Caco-2 (cell line): ENCODE results near the gene CARD9. TPM values are rescaled to one million over a fixed set of nuclear protein-coding genes. Genes with fewer than 3 reads are reported as not detected.
"Not testable (repeated sequence)": the region's sequence is repeated elsewhere in the genome, so short reads cannot be mapped to it uniquely, and the experiment has no call there.

Source experiments
- BruUV-seq: library from RNA; stranded (reverse); fragments of 400-500 nt; replicated peaks from 2 replicates; lab custom pipeline; 2021; lab: Mats Ljungman, UMichigan
- CTCF ChIA-PET: fragments of 300-600 bp; sonication (Branson Sonifier 250); formaldehyde crosslinking; loops from one replicate; lab custom pipeline; 2022; ENCODE audit warnings: antibody characterized with exemption; lab: Charles Lee
- POLR2A ChIA-PET: fragments of 300-600 bp; sonication (Branson Sonifier 250); formaldehyde crosslinking; loops from one replicate; lab custom pipeline; 2022; ENCODE audit warnings: antibody characterized with exemption; lab: Charles Lee
- DNase-seq, 2 experiments: peaks; one replicate each; pipeline versions ENCODE4 v3.0.0 to v3.0.0-alpha.2; 2020 to 2022
- H3K27me3 ChIP-seq: replicated peaks from 2 replicates; pipeline ENCODE4 v1.6.0; 2011; ENCODE audit warnings: low read length; ENCODE audit not compliant: control insufficient read depth, insufficient read depth
- H3K36me3 ChIP-seq: 2 replicates; pipeline ENCODE4 v1.5.1; 2011; ENCODE audit warnings: low read length; ENCODE audit not compliant: control insufficient read depth, insufficient read depth
- H3K4me1 ChIP-seq: fragments of 250-450 bp; sonication (Bioruptor Pico); 2 replicates; pipeline ENCODE4 v1.5.1; 2020; ENCODE audit warnings: mild to moderate bottlenecking
- H3K4me3 ChIP-seq: 2 replicates; pipeline ENCODE4 v1.5.1; 2011; ENCODE audit warnings: low read depth, mild to moderate bottlenecking, control low read depth, low read length
- H3K9me3 ChIP-seq: fragments of 250-450 bp; sonication (Bioruptor Pico); 2 replicates; pipeline ENCODE4 v1.5.1; 2020; ENCODE audit warnings: mild to moderate bottlenecking, moderate library complexity
- H3K27ac Mint-ChIP-seq: one replicate; pipeline ENCODE4 v1.8.0; 2022; ENCODE audit warnings: mixed read lengths; ENCODE audit not compliant: unreplicated experiment
- H3K27me3 Mint-ChIP-seq: one replicate; pipeline ENCODE4 v1.8.0; 2022; ENCODE audit warnings: mixed read lengths; ENCODE audit not compliant: insufficient read depth, unreplicated experiment
- H3K36me3 Mint-ChIP-seq: one replicate; pipeline ENCODE4 v1.8.0; 2022; ENCODE audit warnings: mild to moderate bottlenecking, mixed read lengths; ENCODE audit not compliant: insufficient read depth, unreplicated experiment
- H3K4me1 Mint-ChIP-seq: one replicate; pipeline ENCODE4 v1.8.0; 2022; ENCODE audit warnings: low read depth, mixed read lengths; ENCODE audit not compliant: unreplicated experiment
- H3K4me3 Mint-ChIP-seq: one replicate; pipeline ENCODE4 v1.8.0; 2022; ENCODE audit warnings: mild to moderate bottlenecking, moderate library complexity, mixed read lengths; ENCODE audit not compliant: unreplicated experiment
- H3K9me3 Mint-ChIP-seq: one replicate; pipeline ENCODE4 v1.8.0; 2022; ENCODE audit warnings: mixed read lengths; ENCODE audit not compliant: unreplicated experiment
- intact Hi-C: fragments of 100-400 bp; cut with micrococcal nuclease; formaldehyde crosslinking; loops from one replicate; pipeline ENCODE4 v1.10.0; 2022; ENCODE audit not compliant: unreplicated experiment
- total RNA-seq: library from RNA; stranded (reverse); gene quantifications from 2 replicates; pipeline ENCODE4 v1.2.3, GENCODE V29; 2022
- TF ChIP-seq, protein P1 (sequence below), 2 experiments: fragments of 200-600 bp in 1 of 2; IDR thresholded peaks; 1 replicate in 1 of 2; 2 replicates in 1 of 2; pipeline versions ENCODE4 v1.5.1 to v1.8.0; 2011 to 2022; ENCODE audit warnings: antibody characterized with exemption in 1 of 2, control low read depth in 1 of 2, inconsistent platforms in 1 of 2, low read depth in 1 of 2, low read length in 1 of 2, mild to moderate bottlenecking in 1 of 2, moderate library complexity in 1 of 2; ENCODE audit not compliant: insufficient read depth in 1 of 2, severe bottlenecking in 1 of 2, unreplicated experiment in 1 of 2

Gene CARD9
- total RNA-seq, 1 experiment from 2014 or later = 1.7 TPM

DNA sequence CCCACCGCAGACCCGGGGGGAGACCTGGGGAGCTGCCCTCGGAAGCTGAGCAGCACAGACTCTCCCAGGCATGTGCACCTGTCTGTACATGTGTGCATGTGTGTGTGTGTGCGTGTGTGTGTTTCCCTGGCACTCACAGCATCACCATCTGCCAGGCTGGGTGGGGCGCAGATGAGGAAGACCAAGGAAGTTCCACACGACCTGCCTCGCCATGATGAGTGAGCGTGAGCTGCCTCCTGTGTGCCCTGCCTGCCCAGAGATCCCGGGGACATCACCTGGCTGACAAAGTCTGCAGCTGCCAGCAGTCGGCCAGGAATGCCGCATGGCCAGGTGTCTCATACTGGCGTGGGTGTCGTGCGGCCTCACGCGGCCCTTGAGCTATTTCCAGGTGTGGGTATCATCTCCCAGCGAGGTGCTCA lies 50.1 kb downstream of the CARD9 start:
- H3K27me3 ChIP-seq = no peaks in the 10 kb centered on the region
- H3K27ac Mint-ChIP-seq = no peak overlapping the region
- peaks cover 24% of the 10 kb centered on the region for H3K4me1 ChIP-seq
- peaks cover 4% of the 10 kb centered on the region for H3K36me3 Mint-ChIP-seq
- no peaks in the 10 kb centered on the region for H3K9me3 Mint-ChIP-seq
- ChIA-PET CTCF (interaction anchor here (0.6 to 1.5 kb wide), 3 partner anchors 10 to 22 kb away, joined by 3 to 6 read pairs (median 6); no protein-coding TSS in a partner anchor), POLR2A (interaction anchor here (0.5 kb wide), 1 partner anchor 1228 kb away, joined by 5 read pairs; the partner anchor contains the start of gene MRPL41)
- TF ChIP-seq, protein P1, sequence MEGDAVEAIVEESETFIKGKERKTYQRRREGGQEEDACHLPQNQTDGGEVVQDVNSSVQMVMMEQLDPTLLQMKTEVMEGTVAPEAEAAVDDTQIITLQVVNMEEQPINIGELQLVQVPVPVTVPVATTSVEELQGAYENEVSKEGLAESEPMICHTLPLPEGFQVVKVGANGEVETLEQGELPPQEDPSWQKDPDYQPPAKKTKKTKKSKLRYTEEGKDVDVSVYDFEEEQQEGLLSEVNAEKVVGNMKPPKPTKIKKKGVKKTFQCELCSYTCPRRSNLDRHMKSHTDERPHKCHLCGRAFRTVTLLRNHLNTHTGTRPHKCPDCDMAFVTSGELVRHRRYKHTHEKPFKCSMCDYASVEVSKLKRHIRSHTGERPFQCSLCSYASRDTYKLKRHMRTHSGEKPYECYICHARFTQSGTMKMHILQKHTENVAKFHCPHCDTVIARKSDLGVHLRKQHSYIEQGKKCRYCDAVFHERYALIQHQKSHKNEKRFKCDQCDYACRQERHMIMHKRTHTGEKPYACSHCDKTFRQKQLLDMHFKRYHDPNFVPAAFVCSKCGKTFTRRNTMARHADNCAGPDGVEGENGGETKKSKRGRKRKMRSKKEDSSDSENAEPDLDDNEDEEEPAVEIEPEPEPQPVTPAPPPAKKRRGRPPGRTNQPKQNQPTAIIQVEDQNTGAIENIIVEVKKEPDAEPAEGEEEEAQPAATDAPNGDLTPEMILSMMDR (IDR thresholded peaks at IDR 0.05; ENCODE audit: insufficient read depth in 1 of 2, low read depth in 1 of 2, low read length in 1 of 2, severe bottlenecking in 1 of 2, unreplicated experiment in 1 of 2) = no peak
- H3K27me3 Mint-ChIP-seq = no peaks in the 10 kb centered on the region
- H3K4me3 Mint-ChIP-seq = no peak overlapping the region
- H3K4me1 Mint-ChIP-seq = no peaks in the 10 kb centered on the region
- H3K4me3 ChIP-seq = no peak overlapping the region
- BruUV-seq = no TSS peak
- H3K9me3 ChIP-seq = no peaks in the 10 kb centered on the region
- no peak for DNase-seq
- intact Hi-C loops = no loop called here
- H3K36me3 ChIP-seq = no peaks in the 10 kb centered on the region

DNA sequence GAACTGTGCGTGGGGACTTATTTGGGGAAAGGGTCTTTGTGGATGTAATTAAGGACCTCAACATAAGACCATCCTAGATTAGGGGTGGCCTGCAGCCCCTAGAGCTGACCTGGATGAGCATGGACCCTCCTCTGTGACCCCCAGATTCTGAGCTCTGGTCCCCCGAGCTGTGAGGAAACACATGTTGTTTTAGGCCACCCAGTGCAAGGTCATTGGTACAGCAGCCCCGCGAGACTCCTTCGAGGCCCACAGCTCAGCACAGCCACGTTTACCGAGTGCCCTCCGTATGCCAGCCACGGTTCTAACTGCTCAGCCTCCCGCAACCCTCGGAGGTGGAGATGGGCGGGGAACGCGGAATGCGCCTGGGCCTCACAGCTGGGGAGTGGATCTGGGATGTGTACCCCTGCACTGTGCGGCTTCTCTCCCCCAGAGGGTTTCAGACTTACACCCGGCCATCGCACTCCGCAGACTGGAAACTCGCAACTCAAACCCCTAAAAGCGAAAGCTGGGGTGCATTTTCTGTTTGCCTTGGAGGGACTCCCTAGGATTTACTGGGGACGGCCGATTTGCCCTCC lies 50.6 kb downstream of the CARD9 start:
- TF ChIP-seq, protein P1 (IDR thresholded peaks at IDR 0.05; ENCODE audit: insufficient read depth in 1 of 2, low read depth in 1 of 2, low read length in 1 of 2, severe bottlenecking in 1 of 2, unreplicated experiment in 1 of 2) = no peak
- Mint-ChIP-seq H3K27ac (no peak overlapping the region), H3K27me3 (no peaks in the 10 kb centered on the region), H3K9me3 (no peaks in the 10 kb centered on the region), H3K4me1 (no peaks in the 10 kb centered on the region), H3K36me3 (peaks cover 4% of the 10 kb centered on the region), H3K4me3 (no peak overlapping the region)
- ChIA-PET POLR2A (interaction anchor here (0.5 kb wide), 1 partner anchor 1229 kb away, joined by 5 read pairs; the partner anchor contains the start of gene MRPL41), CTCF (interaction anchor here (1.5 kb wide), 1 partner anchor 23 kb away, joined by 6 read pairs; no protein-coding TSS in a partner anchor)
- Histone ChIP-seq H3K9me3 (no peaks in the 10 kb centered on the region), H3K4me3 (no peak overlapping the region), H3K36me3 (no peaks in the 10 kb centered on the region), H3K4me1 (peaks cover 20% of the 10 kb centered on the region), H3K27me3 (no peaks in the 10 kb centered on the region)
- no peak for DNase-seq
- no TSS peak for BruUV-seq
- intact Hi-C loops = no loop called here

GRCh38 chr9:136321561-136321960 lies 51.9 kb downstream of the CARD9 start:
- POLR2A ChIA-PET = no interaction called here
- DNase-seq = no peak
- intact Hi-C loops = no loop called here
- Mint-ChIP-seq H3K4me3 (no peak overlapping the region), H3K27me3 (no peaks in the 10 kb centered on the region), H3K27ac (no peak overlapping the region), H3K36me3 (peaks cover 5% of the 10 kb centered on the region), H3K9me3 (no peaks in the 10 kb centered on the region), H3K4me1 (no peaks in the 10 kb centered on the region)
- TF ChIP-seq, protein P1 (IDR thresholded peaks at IDR 0.05; ENCODE audit: insufficient read depth in 1 of 2, low read depth in 1 of 2, low read length in 1 of 2, severe bottlenecking in 1 of 2, unreplicated experiment in 1 of 2) = no peak
- H3K9me3 ChIP-seq = no peaks in the 10 kb centered on the region
- no TSS peak for BruUV-seq
- peaks cover 14% of the 10 kb centered on the region for H3K4me1 ChIP-seq
- no peaks in the 10 kb centered on the region for H3K36me3 ChIP-seq
- CTCF ChIA-PET = no interaction called here
- H3K4me3 ChIP-seq = no peak overlapping the region
- H3K27me3 ChIP-seq = no peaks in the 10 kb centered on the region

DNA sequence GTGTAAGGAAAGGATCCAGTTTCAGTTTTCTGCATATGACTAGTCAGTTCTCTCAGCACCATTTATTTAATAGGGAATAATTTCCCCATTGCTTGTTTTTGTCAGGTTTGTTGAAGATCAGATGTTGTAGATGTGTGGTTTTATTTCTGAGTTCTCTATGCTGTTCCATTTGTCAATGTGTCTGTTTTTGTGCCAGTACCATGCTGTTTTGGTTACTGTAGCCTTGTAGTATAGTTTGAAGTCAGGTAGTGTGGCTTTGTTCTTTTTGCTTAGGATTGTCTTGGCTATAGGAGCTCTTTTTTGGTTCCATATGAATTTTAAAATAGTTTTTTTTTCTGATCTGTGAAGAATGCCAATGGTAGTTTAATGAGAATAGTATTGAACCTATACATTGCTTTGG lies 52.5 kb downstream of the CARD9 start:
- POLR2A ChIA-PET = interaction anchor here (0.6 kb wide), 1 partner anchor 61 kb away, joined by 3 read pairs; no protein-coding TSS in a partner anchor
- peaks cover 11% of the 10 kb centered on the region for H3K36me3 Mint-ChIP-seq
- H3K4me3 Mint-ChIP-seq, H3K27me3 Mint-ChIP-seq, intact Hi-C loops, H3K4me1 Mint-ChIP-seq, H3K9me3 Mint-ChIP-seq, CTCF ChIA-PET, H3K27me3 ChIP-seq, H3K27ac Mint-ChIP-seq, H3K36me3 ChIP-seq, H3K4me1 ChIP-seq, DNase-seq, BruUV-seq, H3K4me3 ChIP-seq, H3K9me3 ChIP-seq: not testable (repeated sequence)

DNA sequence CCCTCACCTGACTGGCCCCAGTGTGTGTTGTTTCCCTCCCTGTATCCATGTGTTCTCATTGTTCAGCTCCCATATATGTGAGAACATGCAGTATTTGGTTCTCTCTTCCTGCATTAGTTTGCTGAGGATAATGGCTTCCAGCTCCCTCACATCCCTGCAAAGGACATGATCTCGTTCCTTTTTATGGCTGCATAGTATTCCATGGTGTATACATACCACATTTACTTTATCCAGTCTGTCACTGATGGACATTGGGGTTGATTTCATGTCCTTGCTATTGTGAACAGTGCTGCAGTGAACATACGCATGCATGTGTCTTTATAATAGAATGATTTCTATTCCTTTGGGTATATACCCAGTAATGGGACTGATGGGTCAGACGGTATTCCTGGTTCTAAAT lies 53.5 kb downstream of the CARD9 start:
- H3K4me3 Mint-ChIP-seq, POLR2A ChIA-PET, H3K4me1 Mint-ChIP-seq, H3K27me3 Mint-ChIP-seq, H3K36me3 ChIP-seq, CTCF ChIA-PET, H3K4me1 ChIP-seq, H3K27me3 ChIP-seq, DNase-seq, intact Hi-C loops, BruUV-seq, H3K4me3 ChIP-seq, H3K27ac Mint-ChIP-seq: not testable (repeated sequence)
- Mint-ChIP-seq H3K9me3 (peaks cover 15% of the 10 kb centered on the region), H3K36me3 (peaks cover 12% of the 10 kb centered on the region)
- H3K9me3 ChIP-seq = peaks cover 13% of the 10 kb centered on the region
